ENCODE data around the gene GTPBP4.

- TF ChIP-seq ESRRA (IDR thresholded peaks at IDR 0.05; ENCODE audit: borderline replicate concordance, low read length), result no peak
- TF ChIP-seq CTCF (IDR thresholded peaks at IDR 0.05), result no peak
- no peak for TF ChIP-seq POLR2A (IDR thresholded peaks at IDR 0.05; ENCODE audit: low read length)
- no peak for TF ChIP-seq BHLHE40 (IDR thresholded peaks at IDR 0.05; ENCODE audit: low read depth, low read length)
- TF ChIP-seq ZFP36 (IDR thresholded peaks at IDR 0.05; ENCODE audit: borderline replicate concordance, partially characterized antibody), result no peak
- no peak for TF ChIP-seq JUN (IDR thresholded peaks at IDR 0.05)
- TF ChIP-seq EP300 (IDR thresholded peaks at IDR 0.05), result no peak
- TF ChIP-seq RARB (CRISPR knock-in tag; IDR thresholded peaks at IDR 0.05), result no peak
- no peak for TF ChIP-seq KDM1A (IDR thresholded peaks at IDR 0.05; ENCODE audit: low read depth)
- no peak for TF ChIP-seq NPAS2 (CRISPR knock-in tag; IDR thresholded peaks at IDR 0.05; ENCODE audit: borderline replicate concordance)
- no peak for TF ChIP-seq HMGXB4 (CRISPR knock-in tag; IDR thresholded peaks at IDR 0.05; ENCODE audit: borderline replicate concordance)
- no peak for TF ChIP-seq CHD4 (IDR thresholded peaks at IDR 0.05; ENCODE audit: borderline replicate concordance)
Measured at GRCh38 chr10:997266-998022, 9.2 kb downstream of the GTPBP4 start.
